Measurements from ENCODE around the gene ACP7. TPM values are rescaled to one million over a fixed set of nuclear protein-coding genes. Genes with fewer than 3 reads are reported as not detected.

ACP7 gene
- total and polyA plus RNA-seq, 2 experiments from 2014 or later = 0.27 to 0.45 TPM

DNA sequence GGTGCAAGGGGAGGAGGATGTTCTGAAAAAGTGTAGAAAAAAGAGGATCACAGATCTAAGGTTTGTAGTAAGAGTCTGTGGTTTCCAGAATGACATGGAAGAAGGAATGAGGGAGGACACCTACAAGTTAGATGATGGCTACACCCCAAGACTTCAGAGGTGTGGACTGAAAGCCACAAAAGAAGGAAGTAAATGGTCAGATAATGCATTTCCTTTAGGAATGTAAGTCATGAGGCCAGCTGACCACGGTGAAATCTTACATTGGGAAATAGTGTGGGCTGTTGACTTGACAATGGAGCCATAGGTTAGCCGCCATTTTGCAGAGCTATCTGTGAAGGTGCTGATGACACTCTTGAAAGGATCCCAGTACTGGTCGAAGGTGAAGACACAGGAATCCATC is 26.6 kb upstream of the ACP7 start:
- H3K27me3 ChIP-seq (ENCODE audit: insufficient read depth) = no peaks in the 10 kb centered on the region
- H3F3A ChIP-seq (replicated peaks; ENCODE audit: low read depth) = no peaks in the 10 kb centered on the region
- Mint-ChIP-seq H3K27me3 (ENCODE audit: insufficient read depth, low read depth, poor library complexity) (no peaks in the 10 kb centered on the region), H3K9me3 (peaks cover 4% of the 10 kb centered on the region; the same call in 2 of the 3 replicates), H3K27ac (no peak overlapping the region), H3K36me3 (ENCODE audit: low read depth) (no peaks in the 10 kb centered on the region), H3K4me1 (no peaks in the 10 kb centered on the region), H3K4me3 (no peak overlapping the region)
- H2AFZ ChIP-seq = no peak overlapping the region
- no peaks in the 10 kb centered on the region for H3K36me3 ChIP-seq (ENCODE audit: insufficient read depth)
- no peaks in the 10 kb centered on the region for H3K4me1 ChIP-seq (ENCODE audit: insufficient read depth)
- H4K20me1 ChIP-seq (replicated peaks; ENCODE audit: insufficient read depth) = no peaks in the 10 kb centered on the region
- no peak overlapping the region for H3K4me2 ChIP-seq
- no peak for TF ChIP-seq ZNF331 (CRISPR knock-in tag; IDR thresholded peaks at IDR 0.05; ENCODE audit: low read depth)
- TF ChIP-seq, protein P1, sequence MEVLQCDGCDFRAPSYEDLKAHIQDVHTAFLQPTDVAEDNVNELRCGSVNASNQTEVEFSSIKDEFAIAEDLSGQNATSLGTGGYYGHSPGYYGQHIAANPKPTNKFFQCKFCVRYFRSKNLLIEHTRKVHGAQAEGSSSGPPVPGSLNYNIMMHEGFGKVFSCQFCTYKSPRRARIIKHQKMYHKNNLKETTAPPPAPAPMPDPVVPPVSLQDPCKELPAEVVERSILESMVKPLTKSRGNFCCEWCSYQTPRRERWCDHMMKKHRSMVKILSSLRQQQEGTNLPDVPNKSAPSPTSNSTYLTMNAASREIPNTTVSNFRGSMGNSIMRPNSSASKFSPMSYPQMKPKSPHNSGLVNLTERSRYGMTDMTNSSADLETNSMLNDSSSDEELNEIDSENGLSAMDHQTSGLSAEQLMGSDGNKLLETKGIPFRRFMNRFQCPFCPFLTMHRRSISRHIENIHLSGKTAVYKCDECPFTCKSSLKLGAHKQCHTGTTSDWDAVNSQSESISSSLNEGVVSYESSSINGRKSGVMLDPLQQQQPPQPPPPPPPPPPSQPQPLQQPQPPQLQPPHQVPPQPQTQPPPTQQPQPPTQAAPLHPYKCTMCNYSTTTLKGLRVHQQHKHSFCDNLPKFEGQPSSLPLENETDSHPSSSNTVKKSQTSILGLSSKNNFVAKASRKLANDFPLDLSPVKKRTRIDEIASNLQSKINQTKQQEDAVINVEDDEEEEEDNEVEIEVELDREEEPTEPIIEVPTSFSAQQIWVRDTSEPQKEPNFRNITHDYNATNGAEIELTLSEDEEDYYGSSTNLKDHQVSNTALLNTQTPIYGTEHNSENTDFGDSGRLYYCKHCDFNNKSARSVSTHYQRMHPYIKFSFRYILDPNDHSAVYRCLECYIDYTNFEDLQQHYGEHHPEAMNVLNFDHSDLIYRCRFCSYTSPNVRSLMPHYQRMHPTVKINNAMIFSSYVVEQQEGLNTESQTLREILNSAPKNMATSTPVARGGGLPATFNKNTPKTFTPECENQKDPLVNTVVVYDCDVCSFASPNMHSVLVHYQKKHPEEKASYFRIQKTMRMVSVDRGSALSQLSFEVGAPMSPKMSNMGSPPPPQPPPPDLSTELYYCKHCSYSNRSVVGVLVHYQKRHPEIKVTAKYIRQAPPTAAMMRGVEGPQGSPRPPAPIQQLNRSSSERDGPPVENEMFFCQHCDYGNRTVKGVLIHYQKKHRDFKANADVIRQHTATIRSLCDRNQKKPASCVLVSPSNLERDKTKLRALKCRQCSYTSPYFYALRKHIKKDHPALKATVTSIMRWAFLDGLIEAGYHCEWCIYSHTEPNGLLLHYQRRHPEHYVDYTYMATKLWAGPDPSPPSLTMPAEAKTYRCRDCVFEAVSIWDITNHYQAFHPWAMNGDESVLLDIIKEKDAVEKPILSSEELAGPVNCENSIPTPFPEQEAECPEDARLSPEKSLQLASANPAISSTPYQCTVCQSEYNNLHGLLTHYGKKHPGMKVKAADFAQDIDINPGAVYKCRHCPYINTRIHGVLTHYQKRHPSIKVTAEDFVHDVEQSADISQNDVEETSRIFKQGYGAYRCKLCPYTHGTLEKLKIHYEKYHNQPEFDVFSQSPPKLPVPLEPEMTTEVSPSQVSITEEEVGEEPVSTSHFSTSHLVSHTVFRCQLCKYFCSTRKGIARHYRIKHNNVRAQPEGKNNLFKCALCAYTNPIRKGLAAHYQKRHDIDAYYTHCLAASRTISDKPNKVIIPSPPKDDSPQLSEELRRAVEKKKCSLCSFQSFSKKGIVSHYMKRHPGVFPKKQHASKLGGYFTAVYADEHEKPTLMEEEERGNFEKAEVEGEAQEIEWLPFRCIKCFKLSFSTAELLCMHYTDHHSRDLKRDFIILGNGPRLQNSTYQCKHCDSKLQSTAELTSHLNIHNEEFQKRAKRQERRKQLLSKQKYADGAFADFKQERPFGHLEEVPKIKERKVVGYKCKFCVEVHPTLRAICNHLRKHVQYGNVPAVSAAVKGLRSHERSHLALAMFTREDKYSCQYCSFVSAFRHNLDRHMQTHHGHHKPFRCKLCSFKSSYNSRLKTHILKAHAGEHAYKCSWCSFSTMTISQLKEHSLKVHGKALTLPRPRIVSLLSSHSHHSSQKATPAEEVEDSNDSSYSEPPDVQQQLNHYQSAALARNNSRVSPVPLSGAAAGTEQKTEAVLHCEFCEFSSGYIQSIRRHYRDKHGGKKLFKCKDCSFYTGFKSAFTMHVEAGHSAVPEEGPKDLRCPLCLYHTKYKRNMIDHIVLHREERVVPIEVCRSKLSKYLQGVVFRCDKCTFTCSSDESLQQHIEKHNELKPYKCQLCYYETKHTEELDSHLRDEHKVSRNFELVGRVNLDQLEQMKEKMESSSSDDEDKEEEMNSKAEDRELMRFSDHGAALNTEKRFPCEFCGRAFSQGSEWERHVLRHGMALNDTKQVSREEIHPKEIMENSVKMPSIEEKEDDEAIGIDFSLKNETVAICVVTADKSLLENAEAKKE (CRISPR knock-in tag; IDR thresholded peaks at IDR 0.05) = no peak
- no peak for TF ChIP-seq STAT1 (IDR thresholded peaks at IDR 0.05; ENCODE audit: unreplicated experiment)
- no peak for TF ChIP-seq NANOG (IDR thresholded peaks at IDR 0.05; ENCODE audit: borderline replicate concordance)
- TF ChIP-seq POLR2AphosphoS5 (IDR thresholded peaks at IDR 0.05; ENCODE audit: low read depth) = no peak
- TF ChIP-seq CREB1 (CRISPR knock-in tag; IDR thresholded peaks at IDR 0.05; ENCODE audit: low read depth) = no peak
- TF ChIP-seq, protein P2, sequence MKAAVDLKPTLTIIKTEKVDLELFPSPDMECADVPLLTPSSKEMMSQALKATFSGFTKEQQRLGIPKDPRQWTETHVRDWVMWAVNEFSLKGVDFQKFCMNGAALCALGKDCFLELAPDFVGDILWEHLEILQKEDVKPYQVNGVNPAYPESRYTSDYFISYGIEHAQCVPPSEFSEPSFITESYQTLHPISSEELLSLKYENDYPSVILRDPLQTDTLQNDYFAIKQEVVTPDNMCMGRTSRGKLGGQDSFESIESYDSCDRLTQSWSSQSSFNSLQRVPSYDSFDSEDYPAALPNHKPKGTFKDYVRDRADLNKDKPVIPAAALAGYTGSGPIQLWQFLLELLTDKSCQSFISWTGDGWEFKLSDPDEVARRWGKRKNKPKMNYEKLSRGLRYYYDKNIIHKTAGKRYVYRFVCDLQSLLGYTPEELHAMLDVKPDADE (IDR thresholded peaks at IDR 0.05) = no peak
- no peak for TF ChIP-seq EZH2phosphoT487 (IDR thresholded peaks at IDR 0.05; ENCODE audit: unreplicated experiment)
- TF ChIP-seq JUNB (IDR thresholded peaks at IDR 0.05; ENCODE audit: unreplicated experiment) = no peak
- no peak for TF ChIP-seq ZNF114 (CRISPR knock-in tag; IDR thresholded peaks at IDR 0.05)
- TF ChIP-seq, protein P3, sequence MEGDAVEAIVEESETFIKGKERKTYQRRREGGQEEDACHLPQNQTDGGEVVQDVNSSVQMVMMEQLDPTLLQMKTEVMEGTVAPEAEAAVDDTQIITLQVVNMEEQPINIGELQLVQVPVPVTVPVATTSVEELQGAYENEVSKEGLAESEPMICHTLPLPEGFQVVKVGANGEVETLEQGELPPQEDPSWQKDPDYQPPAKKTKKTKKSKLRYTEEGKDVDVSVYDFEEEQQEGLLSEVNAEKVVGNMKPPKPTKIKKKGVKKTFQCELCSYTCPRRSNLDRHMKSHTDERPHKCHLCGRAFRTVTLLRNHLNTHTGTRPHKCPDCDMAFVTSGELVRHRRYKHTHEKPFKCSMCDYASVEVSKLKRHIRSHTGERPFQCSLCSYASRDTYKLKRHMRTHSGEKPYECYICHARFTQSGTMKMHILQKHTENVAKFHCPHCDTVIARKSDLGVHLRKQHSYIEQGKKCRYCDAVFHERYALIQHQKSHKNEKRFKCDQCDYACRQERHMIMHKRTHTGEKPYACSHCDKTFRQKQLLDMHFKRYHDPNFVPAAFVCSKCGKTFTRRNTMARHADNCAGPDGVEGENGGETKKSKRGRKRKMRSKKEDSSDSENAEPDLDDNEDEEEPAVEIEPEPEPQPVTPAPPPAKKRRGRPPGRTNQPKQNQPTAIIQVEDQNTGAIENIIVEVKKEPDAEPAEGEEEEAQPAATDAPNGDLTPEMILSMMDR (conservative IDR thresholded peaks at IDR 0.05; ENCODE audit: low read depth in 2 of 2) = no peak
- TF ChIP-seq EZH2 (IDR thresholded peaks at IDR 0.05; ENCODE audit: low read depth, unreplicated experiment) = no peak
- TF ChIP-seq, protein P4, sequence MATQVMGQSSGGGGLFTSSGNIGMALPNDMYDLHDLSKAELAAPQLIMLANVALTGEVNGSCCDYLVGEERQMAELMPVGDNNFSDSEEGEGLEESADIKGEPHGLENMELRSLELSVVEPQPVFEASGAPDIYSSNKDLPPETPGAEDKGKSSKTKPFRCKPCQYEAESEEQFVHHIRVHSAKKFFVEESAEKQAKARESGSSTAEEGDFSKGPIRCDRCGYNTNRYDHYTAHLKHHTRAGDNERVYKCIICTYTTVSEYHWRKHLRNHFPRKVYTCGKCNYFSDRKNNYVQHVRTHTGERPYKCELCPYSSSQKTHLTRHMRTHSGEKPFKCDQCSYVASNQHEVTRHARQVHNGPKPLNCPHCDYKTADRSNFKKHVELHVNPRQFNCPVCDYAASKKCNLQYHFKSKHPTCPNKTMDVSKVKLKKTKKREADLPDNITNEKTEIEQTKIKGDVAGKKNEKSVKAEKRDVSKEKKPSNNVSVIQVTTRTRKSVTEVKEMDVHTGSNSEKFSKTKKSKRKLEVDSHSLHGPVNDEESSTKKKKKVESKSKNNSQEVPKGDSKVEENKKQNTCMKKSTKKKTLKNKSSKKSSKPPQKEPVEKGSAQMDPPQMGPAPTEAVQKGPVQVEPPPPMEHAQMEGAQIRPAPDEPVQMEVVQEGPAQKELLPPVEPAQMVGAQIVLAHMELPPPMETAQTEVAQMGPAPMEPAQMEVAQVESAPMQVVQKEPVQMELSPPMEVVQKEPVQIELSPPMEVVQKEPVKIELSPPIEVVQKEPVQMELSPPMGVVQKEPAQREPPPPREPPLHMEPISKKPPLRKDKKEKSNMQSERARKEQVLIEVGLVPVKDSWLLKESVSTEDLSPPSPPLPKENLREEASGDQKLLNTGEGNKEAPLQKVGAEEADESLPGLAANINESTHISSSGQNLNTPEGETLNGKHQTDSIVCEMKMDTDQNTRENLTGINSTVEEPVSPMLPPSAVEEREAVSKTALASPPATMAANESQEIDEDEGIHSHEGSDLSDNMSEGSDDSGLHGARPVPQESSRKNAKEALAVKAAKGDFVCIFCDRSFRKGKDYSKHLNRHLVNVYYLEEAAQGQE (IDR thresholded peaks at IDR 0.05; ENCODE audit: unreplicated experiment) = no peak
- H3K4me3 ChIP-seq = no peak overlapping the region
- DNase-seq (ENCODE audit: low spot score) = no peak
- H3K9me2 ChIP-seq (ENCODE audit: insufficient read depth) = peaks cover 5% of the 10 kb centered on the region; the same call in 1 of the 2 replicates
- no peaks in the 10 kb centered on the region for H3K79me2 ChIP-seq (replicated peaks; ENCODE audit: insufficient read depth)
- H3K27ac ChIP-seq (ENCODE audit: low read depth) = no peak overlapping the region
- no peak for ATAC-seq
